Spleen (tissue), 7 donors: Measurements from ENCODE around the gene RNU6-8.

Source experiments
- CTCF ChIP-seq, 11 experiments: fragments of 200-600 bp in 7 of 11; fragments of 450-650 bp in 4 of 11; sonication (generic) in 4 of 11; IDR thresholded peaks in 8 of 11; conservative IDR thresholded peaks in 3 of 11; 1 replicate in 7 of 11; 2 replicates in 4 of 11; pipeline versions ENCODE4 v1.4.0 to v1.8.0; 2016 to 2021; ENCODE audit warnings: antibody characterized with exemption in 11 of 11, inconsistent platforms in 4 of 11, mild to moderate bottlenecking in 1 of 11
- POLR2A ChIP-seq, 3 donors: fragments of 450-650 bp; IDR thresholded peaks; one replicate each; pipeline ENCODE4 v1.5.1; 2017; ENCODE audit warnings: antibody characterized with exemption in 3 of 3, mild to moderate bottlenecking in 1 of 3
- donor health status: DM: no; HTN: no; CAD: no; lungs with moderate emphysema.
- donor health status: DM: no; HTN: no; CAD: no.
- donor health status: DM: no; HTN: no; CAD: no.

GRCh38 chr14:32249371-32249770 lies 46.3 kb upstream of the RNU6-8 start:
- TF ChIP-seq CTCF (IDR thresholded peaks at IDR 0.05 in 8 of 11, conservative IDR thresholded peaks at IDR 0.05 in 3 of 11) (no peak), POLR2A (IDR thresholded peaks at IDR 0.05) (no peak)
